HG02759 (cell line): ENCODE results near the gene VKORC1L1.
"Not testable (repeated sequence)": the region's sequence is repeated elsewhere in the genome, so short reads cannot be mapped to it uniquely, and the experiment has no call there.

Source experiments
- ATAC-seq: cut with Tn5 transposase; IDR thresholded peaks from one replicate; pipeline ENCODE4 v1.9.1; 2021; ENCODE audit warnings: mild to moderate bottlenecking, moderate library complexity; ENCODE audit not compliant: unreplicated experiment

The VKORC1L1 gene

GRCh38 chr7:65927489-65928448 lies 54.9 kb downstream of the VKORC1L1 start:
- ATAC-seq = no peak

- ATAC-seq = no peak
These were observed 58.8 kb downstream of the VKORC1L1 start for GRCh38 chr7:65931685-65932084.

DNA sequence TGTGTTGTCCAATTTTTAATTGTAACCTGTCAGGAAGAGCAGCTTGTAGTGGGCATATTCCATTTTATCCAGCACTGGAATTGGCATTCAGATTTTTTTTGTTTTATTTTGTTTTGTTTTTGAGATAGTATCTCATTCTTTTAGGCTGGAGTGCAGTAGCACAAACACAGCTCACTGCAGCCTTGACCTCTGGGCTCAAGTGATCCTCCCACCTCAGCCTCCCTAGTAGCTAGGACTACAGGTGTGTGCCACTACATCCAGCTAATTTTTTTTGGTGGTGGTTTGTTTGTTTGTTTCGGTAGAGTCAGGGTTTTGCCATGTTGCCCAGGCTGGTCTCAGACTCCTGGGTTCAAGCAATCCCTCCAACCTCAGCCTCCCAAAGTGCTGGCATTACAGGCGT lies 64.4 kb downstream of the VKORC1L1 start:
- ATAC-seq = no peak

- ATAC-seq = no peak
These were observed 65.5 kb downstream of the VKORC1L1 start for GRCh38 chr7:65938336-65938895.

DNA sequence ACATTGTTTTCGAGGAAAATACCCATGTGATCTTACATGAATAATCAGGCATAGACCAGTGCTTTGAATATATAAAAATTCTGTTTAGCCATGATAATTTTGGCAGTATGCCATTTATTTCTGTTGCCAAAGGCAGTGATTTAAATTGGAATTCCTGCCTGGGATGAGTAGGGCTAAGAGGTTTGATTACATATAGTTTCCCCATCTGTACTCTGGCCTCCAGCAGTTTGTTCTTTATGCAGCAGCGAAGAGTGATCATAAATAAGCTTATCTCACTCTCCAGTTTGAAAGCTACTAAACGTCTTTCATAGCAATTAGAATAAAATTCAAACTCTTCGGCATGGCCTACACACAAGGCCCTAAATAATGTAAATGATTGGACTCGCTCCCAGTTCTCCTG lies 72.9 kb downstream of the VKORC1L1 start:
- not testable (repeated sequence) for ATAC-seq

GRCh38 chr7:65946904-65947303 lies 74.0 kb downstream of the VKORC1L1 start:
- ATAC-seq = no peak

- ATAC-seq = no peak
These were observed 79.1 kb downstream of the VKORC1L1 start for GRCh38 chr7:65951837-65952578.

DNA sequence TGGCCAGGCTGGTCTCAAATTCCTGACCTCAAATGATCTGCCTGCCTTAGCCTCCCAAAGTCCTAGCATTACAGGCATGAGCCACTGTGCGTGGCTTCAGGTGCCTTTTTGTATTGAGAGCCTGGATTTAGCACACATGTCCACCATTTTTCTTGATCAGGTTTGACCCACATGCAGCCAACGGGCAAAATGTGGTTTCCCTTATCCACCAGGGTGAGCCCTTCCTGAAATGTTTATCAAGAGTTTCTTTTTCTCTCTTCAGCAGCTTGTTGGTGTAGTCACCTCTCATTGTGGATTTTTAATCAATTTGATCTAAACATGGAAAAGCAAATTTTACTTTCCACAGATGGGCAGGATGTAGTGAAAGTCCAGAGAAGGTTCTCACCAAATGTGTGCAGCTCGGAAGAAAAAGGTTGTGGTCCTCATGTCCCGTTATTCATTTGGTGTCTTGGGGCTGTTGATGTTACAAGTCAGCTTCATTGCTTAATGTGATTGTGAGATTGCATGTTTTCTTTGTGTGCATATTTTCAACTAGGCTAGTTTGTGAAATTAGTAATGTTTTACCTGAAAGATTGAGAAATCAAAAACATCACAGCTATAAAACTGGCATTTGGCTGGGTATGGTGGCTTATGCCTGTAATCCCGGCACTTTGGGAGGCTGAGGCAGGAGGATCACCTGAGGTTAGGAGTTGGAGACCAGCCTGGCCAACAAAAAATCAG lies 80.3 kb downstream of the VKORC1L1 start:
- no peak for ATAC-seq

DNA sequence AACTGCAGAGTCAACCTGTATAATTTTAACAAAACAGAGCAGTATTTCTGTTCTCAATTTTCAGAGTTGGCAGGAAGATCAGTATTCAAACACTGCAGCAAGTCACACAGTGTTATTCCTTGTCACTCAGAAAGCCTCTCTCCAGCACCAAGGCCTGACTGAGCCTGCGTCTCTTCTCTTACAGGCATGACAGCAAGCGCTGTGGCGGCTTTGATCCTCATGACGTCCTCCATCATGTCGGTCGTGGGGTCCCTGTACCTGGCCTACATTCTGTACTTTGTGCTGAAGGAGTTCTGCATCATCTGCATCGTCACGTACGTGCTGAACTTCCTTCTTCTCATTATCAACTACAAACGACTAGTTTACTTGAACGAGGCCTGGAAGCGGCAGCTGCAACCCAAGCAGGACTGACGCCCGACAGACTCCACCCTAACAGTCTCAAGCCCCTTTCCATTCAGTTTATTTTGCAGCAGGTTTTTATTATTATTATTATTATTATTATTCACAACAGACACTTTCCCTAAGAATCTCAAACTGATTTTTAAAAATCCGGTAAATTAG lies 81.1 kb downstream of the VKORC1L1 start:
- no peak for ATAC-seq

DNA sequence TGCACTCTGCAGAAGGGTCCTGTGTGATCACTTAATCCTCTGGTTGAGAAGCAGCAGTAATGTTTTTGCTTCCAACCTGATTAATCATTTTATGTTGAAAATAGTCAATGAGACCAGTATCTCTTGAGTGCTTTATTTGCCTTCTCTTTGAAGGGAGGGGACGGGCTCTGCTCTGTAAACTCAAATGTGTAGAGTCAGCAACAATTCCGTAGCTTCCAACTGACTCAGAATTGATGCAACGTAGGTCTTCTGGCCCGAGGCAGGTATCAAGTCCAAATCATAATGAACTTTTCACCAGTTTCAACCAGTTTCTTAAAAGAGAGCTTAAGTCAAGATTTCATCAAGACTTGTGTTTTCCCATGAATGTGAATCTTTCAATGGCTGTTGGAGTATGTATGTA lies 82.8 kb downstream of the VKORC1L1 start:
- ATAC-seq = no peak

- ATAC-seq = no peak
These were observed 87.6 kb downstream of the VKORC1L1 start for GRCh38 chr7:65960351-65961074.

DNA sequence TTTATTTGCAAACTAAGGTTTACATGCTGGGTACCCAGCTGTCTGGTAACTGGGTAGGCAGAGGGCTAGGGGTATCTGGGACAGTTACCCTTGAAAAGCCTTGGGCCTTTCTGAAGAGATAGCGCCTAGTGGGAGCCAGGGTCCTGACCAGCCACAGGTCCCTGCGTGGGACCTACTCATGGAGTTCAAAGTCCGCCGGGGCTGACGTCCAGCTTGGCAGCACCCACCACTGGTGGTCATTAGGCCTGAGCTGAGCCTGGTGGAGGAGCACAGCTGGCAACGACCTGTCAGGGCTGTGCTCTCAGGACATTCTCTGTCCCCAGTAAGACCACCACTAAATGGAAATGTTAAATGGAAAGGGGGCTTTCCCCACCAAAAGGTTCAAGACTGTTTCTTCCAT lies 89.2 kb downstream of the VKORC1L1 start:
- ATAC-seq = no peak

DNA sequence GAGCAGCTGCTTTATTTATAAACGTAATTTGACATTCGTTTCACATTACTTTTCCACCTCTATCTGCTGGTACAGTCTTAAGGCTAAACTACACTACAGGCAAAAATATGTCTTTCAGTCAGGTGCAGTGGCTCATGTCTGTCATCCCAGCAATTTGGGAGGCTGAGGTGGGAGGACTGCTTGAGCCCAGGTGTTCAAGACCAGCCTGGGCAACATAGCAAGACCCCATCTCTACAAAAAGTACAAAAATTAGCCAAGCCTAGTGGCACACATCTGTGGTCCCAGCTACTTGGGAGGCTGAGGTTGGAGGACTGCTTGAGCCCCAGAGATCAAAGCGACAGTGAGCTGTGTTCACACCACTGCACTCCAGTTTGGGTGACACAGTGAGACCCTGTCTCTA lies 91.8 kb downstream of the VKORC1L1 start:
- ATAC-seq = not testable (repeated sequence)

GRCh38 chr7:65966146-65966545 lies 93.3 kb downstream of the VKORC1L1 start:
- no peak for ATAC-seq

- ATAC-seq = no peak
These were observed 94.7 kb downstream of the VKORC1L1 start for GRCh38 chr7:65967361-65968155.

- ATAC-seq = no peak
These were observed 95.6 kb downstream of the VKORC1L1 start for GRCh38 chr7:65968256-65969185.

- ATAC-seq = no peak
These were observed 98.1 kb downstream of the VKORC1L1 start for GRCh38 chr7:65971021-65971420.

DNA sequence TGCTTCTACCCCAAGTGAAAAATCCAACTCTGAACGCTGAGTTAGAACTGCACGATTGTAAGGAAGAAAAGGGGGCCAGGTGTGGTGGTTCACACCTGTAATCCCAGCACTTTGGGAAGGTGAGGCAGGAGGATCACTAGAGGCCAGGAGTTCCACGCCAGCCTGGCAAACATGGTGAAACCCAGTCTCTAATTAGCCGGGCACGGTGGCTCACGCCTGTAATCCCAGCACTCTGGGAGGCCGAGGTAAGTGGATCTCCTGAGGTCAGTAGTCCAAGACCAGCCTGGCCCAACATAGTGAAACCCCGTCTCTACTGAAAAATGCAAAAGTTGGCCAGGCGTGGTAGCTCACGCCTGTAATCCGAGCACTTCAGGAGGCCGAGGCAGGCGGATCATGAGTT lies 100.1 kb downstream of the VKORC1L1 start:
- ATAC-seq = no peak
